ENCODE data around the gene LGR6.
"Not testable (repeated sequence)": the region's sequence is repeated elsewhere in the genome, so short reads cannot be mapped to it uniquely, and the experiment has no call there.

LGR6 gene

DNA sequence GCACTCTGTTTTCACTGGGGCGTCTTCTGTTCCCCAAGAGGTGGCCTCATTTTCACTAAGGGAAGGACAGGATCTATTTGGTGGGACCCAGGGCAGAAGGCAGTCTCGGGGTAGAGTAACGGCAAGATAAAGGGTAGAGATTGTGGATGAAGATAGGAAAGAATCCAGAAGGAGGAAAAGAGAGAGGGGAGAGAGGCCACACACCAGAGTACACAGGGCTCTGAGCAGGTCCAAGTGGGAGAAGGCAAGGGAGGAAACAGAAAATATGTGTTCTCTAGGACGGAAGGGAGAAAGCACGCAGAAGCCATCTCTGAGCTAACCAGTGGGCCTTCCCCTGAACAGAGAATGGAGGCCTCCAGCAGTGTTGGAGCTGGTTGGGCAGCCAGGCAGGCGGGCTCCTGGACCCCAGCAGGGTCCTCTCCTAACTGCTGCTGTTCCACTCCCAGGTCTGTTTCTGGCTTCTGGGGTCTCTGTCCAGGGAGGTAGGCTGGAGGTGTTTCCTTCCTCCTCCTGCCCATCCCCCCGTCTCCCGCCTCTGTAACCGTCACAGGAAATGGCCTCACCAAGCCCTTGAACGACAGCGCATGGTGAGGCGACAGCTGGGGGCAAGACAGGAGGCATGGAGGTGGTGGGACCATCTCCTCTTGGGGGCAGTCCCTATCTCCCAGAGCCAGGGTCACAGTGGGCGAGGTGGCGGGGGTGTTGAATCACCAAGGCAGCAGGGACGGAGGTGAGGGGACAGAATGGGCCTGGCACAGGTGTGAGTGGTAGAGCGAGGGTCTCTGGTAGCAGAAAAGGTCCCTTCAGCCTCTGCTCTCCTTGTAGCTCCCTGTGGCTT is 33.8 kb upstream of the LGR6 start:
- DNase-seq (ENCODE audit: low read depth), result no peak

GRCh38 chr1:202160377-202160940 is 33.1 kb upstream of the LGR6 start, which contains the start of gene PTPN7:
Gene PTPN7, minus strand, starts transcription at chr1:202160602. Its CDS starts 1,200 bp downstream, at chr1:202159402.
- DNase-seq (ENCODE audit: low read depth), result peak; percentile 72

DNA sequence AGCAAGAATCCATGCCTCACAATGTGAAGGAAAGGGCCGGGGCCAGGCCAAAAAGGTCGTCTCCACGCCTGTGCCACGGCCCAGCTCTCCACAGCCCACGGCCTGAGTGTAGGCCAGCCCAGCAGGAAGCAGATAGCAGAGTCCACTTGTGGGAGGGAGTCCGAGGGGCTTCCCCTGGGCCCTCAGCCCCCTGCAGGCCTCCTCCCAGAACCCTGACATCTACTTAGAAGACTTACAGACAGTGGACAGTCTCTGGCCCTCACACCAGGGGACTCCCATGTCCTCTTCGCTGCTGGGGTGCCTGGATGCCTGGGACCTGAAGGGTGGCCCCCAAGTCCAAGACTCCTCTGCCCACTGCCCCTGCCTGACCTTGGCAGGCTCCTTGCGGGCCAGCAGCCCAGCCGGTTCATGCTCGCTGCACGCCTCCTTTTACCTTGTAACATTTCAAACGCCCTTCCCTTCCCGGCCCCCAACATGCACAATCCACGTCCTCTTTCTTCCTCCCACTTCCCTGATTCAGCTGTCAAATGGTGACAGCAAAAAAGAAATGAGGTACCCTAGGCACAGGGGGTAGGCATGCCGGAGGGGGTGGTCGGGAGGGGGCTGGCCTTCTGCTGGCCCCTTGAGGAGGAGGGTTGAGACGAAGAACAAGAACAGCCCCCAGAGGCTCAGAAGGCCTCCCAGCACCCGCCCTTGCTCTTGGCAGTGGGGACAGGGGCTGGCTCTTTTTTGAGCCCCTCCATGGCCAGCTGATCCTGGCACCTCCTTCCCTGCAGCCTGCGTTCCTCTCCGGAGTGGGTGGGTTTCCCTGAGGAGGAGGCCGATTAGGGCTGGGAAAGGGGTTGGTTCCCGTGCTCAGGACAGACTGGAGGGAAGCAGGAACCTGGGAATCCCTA is 32.2 kb upstream of the LGR6 start:
- no peak for DNase-seq (ENCODE audit: low read depth)

GRCh38 chr1:202162047-202162417 is 31.6 kb upstream of the LGR6 start:
- no peak for DNase-seq (ENCODE audit: low read depth)

DNA sequence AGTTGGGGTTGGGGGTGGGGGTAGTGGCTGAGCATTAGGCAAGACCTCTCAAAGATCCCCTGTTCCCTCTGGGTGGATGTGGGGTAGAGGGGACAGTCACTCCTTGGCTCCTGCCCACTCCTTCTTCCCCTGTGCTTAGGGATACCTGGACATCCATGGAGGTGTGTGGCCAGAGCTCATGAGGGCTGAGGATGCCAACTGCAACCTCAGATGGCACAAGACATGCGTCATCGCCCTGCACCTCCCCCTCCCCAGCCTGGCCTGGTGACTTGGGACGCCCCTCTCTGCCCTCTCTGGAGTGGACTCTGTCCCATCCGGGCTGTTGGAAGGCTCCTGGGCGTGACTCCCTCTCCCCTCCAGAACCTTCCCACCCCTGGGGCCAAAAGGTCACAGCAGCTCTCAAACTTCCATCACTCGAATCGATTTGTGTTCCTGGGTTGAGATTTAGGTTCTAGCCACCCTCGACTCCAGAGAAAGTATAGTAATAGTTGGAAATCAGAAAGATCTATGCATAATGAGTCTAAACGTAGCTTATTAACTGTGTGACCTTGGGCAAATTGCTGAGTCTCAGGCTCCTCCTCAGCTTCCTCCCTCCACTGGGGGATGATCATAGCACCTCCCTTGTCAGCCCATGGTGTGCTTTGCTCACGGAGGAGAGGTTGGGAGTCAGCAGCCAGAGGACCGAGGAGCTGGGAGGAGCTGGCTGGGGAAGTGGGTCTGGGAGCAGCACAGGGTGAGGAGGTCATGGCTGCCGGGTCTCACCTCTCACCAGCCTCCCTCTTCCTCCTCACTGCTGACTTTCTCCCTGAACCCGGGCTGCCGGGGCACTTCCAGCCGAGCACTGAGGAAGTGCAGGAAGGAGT is 30.9 kb upstream of the LGR6 start:
- DNase-seq (ENCODE audit: low read depth), result no peak

DNA sequence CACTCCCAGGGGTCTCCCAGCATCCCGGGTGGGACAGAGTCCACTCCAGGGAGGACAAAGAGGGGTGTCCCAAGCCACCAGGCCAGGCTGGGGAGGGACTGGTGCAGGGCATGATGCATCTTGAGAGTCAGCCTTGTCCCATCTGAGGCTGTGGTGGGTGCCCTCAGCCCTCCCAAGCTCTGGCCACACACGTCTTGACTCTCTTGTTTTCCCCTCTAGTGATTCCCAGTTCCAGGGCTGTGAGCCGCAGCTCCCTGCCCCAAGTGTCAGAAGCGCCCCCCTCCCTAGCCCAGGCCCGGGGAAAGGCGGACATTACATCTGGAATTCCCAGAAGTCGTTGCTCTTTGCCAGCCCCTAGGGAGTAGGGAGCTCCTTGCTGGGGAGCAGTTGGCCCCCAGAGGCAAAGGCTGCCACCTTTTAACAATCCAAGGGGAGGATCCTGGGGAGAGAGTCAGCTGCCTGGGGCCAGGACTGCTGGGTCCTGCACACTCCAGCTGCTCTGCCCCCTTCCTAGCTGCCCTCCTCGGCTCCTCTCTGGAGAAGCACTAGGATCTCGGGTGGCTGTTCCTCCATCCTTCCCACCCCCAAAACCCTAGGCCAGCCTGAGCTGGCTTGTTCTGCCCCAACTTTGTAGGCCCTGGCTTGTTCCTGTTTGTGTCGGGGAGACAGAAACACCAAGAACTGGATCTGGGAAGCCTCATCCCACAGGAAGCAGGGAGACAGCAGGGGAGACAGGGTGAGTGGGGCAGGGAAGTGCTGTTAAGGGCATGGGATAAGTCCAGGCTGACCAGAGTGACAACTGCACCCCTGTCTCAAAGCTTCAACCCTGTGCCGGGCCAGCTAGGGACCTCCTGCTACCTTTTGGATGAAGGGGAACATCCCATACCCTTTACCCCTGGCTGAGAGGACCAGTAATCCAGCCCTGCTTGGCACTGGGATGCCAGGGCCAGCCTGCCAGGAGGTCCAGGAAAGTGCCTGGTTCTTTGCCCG is 30.0 kb upstream of the LGR6 start:
- DNase-seq (ENCODE audit: low read depth), result no peak

- DNase-seq (ENCODE audit: low read depth), result no peak
Measured at GRCh38 chr1:202164271-202165037, 29.1 kb upstream of the LGR6 start.

- no peak for DNase-seq (ENCODE audit: low read depth)
Measured at GRCh38 chr1:202165267-202165941, 28.2 kb upstream of the LGR6 start.

GRCh38 chr1:202165942-202166843 is 27.4 kb upstream of the LGR6 start:
- DNase-seq (ENCODE audit: low read depth), result no peak

DNA sequence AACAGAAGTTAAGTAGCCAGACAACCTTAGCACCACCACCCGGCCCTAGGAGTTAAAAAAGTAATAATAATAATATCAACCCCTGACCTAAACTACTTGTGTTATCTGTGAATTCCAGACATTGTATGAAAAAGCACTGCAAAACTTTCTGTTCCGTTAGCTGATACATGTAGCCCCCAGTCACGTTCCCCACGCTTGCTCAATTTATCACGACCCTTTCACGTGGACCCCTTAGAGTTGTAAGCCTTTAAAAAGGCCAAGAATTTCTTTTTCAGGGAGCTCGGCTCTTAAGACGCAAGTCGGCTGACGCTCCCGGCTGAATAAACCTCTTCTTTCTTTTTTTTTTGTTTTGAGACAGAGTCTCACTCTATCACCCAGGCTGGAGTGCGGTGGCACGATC is 26.5 kb upstream of the LGR6 start:
- DNase-seq (ENCODE audit: low read depth), result not testable (repeated sequence)

GRCh38 chr1:202167708-202168415 is 25.7 kb upstream of the LGR6 start:
- no peak for DNase-seq (ENCODE audit: low read depth)

GRCh38 chr1:202168861-202169260 is 24.7 kb upstream of the LGR6 start:
- DNase-seq (ENCODE audit: low read depth), result no peak

GRCh38 chr1:202170726-202171125 is 22.9 kb upstream of the LGR6 start:
- no peak for DNase-seq (ENCODE audit: low read depth)

GRCh38 chr1:202171292-202172014 is 22.1 kb upstream of the LGR6 start:
- DNase-seq (ENCODE audit: low read depth), result no peak

DNA sequence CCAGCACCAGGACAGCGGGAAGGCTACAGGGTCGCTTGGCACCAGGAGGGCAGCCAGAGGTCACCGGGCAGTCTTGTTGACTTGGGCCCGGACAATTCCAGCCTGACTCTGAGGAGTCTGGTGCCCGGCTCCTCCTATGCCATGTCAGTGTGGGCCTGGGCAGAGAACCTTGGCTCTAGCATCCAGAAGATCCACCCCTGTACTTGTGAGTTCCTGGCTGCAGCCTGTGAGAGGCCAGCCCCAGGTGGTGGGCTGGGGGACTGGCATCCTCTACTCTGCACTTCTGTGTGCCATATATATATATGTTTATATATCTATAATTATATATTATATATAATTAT is 21.6 kb upstream of the LGR6 start:
- DNase-seq (ENCODE audit: low read depth), result no peak

DNA sequence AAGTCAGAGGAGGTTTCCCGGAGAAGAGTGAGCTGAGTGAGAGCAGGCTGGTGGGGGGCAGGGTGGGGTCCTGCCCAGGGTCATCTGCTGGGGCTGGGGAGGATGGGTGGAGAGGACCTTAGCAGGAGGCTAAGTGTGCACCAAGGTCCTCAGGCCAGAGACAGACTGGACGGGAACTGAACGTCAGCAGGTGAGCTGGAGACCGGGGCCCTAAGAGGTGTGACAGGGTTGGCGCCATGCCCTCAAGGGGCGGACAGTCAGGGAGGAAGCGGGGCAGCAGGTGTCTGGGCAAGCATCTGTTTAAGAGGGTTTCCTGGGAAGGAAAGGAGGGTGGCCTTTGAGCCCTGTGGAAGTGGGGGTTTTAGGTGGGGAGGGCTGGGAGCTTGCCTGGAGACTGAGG is 19.6 kb upstream of the LGR6 start:
- no peak for DNase-seq (ENCODE audit: low read depth)

All from stimulated activated CD8-positive, alpha-beta memory T cell treated with anti-CD3 and anti-CD28 coated beads, Interleukin-15, amount 100 ng/mL, for 24 hours (primary cell).